Smooth muscle cell (in vitro differentiated cells): ENCODE measurements around the gene CHST5. TPM values are rescaled to one million over a fixed set of nuclear protein-coding genes. Genes with fewer than 3 reads are reported as not detected.
A peak's percentile ranks its signal among the peaks of the same experiment; 100 is the strongest.
"Not testable (repeated sequence)": the region's sequence is repeated elsewhere in the genome, so short reads cannot be mapped to it uniquely, and the experiment has no call there.

Experiments
- DNase-seq: peaks from one replicate; lab custom pipeline; 2025; ENCODE audit not compliant: unreplicated experiment; lab: John Stamatoyannopoulos, UW
- H2AFZ ChIP-seq: fragments of 200-600 bp; sonication (generic); 2 replicates; pipeline ENCODE4 v1.6.0; 2016; ENCODE audit warnings: antibody characterized with exemption, low read depth, mild to moderate bottlenecking
- H3F3A ChIP-seq: fragments of 200-600 bp; sonication (generic); 2 replicates; pipeline ENCODE4 v1.6.0; 2017; ENCODE audit warnings: antibody characterized with exemption, low read depth
- H3K27ac ChIP-seq: fragments of 200-600 bp; sonication (generic); 2 replicates; pipeline ENCODE4 v1.5.1; 2016; ENCODE audit warnings: low read depth, mild to moderate bottlenecking
- H3K27me3 ChIP-seq: fragments of 200-600 bp; sonication (generic); 2 replicates; pipeline ENCODE4 v1.6.1; 2016; ENCODE audit warnings: low read depth, mild to moderate bottlenecking
- H3K36me3 ChIP-seq: fragments of 200-600 bp; sonication (generic); 2 replicates; pipeline ENCODE4 v1.5.1; 2016; ENCODE audit warnings: low read depth
- H3K4me1 ChIP-seq: fragments of 200-600 bp; sonication (generic); 2 replicates; pipeline ENCODE4 v1.5.1; 2016; ENCODE audit warnings: low read depth
- H3K4me2 ChIP-seq: fragments of 200-600 bp; sonication (generic); 2 replicates; pipeline ENCODE4 v1.6.0; 2016; ENCODE audit warnings: mild to moderate bottlenecking
- H3K4me3 ChIP-seq: fragments of 200-600 bp; sonication (generic); 2 replicates; pipeline ENCODE4 v1.5.1; 2016; ENCODE audit warnings: mild to moderate bottlenecking
- H3K79me2 ChIP-seq: fragments of 200-600 bp; sonication (generic); 2 replicates; pipeline ENCODE4 v1.6.0; 2016; ENCODE audit warnings: low read depth, mild to moderate bottlenecking
- H3K9ac ChIP-seq: fragments of 200-600 bp; sonication (generic); 2 replicates; pipeline ENCODE4 v1.6.0; 2016; ENCODE audit warnings: low read depth
- H3K9me3 ChIP-seq: fragments of 200-600 bp; sonication (generic); replicated peaks from 2 replicates; pipeline ENCODE4 v1.5.1; 2016; ENCODE audit warnings: low read depth
- H4K20me1 ChIP-seq: fragments of 200-600 bp; sonication (generic); 2 replicates; pipeline ENCODE4 v1.6.0; 2016; ENCODE audit warnings: low read depth
- CTCF ChIP-seq: fragments of 200-600 bp; sonication (generic); IDR thresholded peaks from 2 replicates; pipeline ENCODE4 v1.5.1; 2017; ENCODE audit warnings: borderline replicate concordance, mild to moderate bottlenecking, antibody characterized with exemption; ENCODE audit not compliant: insufficient read depth, poor library complexity, severe bottlenecking
- WGBS: methylation state at CpG from one replicate; pipeline ENCODE4 v1.1.7; 2016; ENCODE audit warnings: low lambda C conversion rate; 5-methylcytosine and 5-hydroxymethylcytosine counted together
- polyA plus RNA-seq: library from polyadenylated mRNA; unstranded; fragments of >200 nt; fragmentation: Nextera tagmentation; extraction: Ambion mirVana; gene quantifications from 2 replicates; pipeline ENCODE4 v1.2.1, GENCODE V29; 2016
- total RNA-seq: library from RNA; depleted of rRNA; stranded (reverse); fragments of >200 nt; gene quantifications from 2 replicates; pipeline ENCODE4 v1.2.3, GENCODE V29; 2014

Gene CHST5
- total and polyA plus RNA-seq, 2 experiments from 2014 or later, result not detected

- Histone ChIP-seq H3K27ac (no peak overlapping the region), H3K4me3 (no peak overlapping the region), H3F3A (no peaks in the 10 kb centered on the region), H3K27me3 (no peaks in the 10 kb centered on the region), H3K4me2 (no peak overlapping the region), H2AFZ (no peak overlapping the region), H4K20me1 (no peaks in the 10 kb centered on the region), H3K36me3 (no peaks in the 10 kb centered on the region), H3K9me3 (no peaks in the 10 kb centered on the region), H3K4me1 (no peaks in the 10 kb centered on the region), H3K9ac (no peak overlapping the region), H3K79me2 (no peaks in the 10 kb centered on the region)
- TF ChIP-seq CTCF, result no peak
- no peak for DNase-seq
- WGBS, result 93% methylated on average over 6 of the region's 6 CpGs
Observed at GRCh38 chr16:75519175-75519574, 16.7 kb downstream of the CHST5 start.

GRCh38 chr16:75516189-75516966, 19.5 kb downstream of the CHST5 start:
- not testable (repeated sequence) for H3K36me3 ChIP-seq, H3K9me3 ChIP-seq, H3K4me1 ChIP-seq, H4K20me1 ChIP-seq, H3K79me2 ChIP-seq, H3F3A ChIP-seq, DNase-seq, H3K27me3 ChIP-seq
- H3K4me3 ChIP-seq, result peak overlapping the region; percentile 85
- peak overlapping the region; percentile 97 for H3K4me2 ChIP-seq
- H3K27ac ChIP-seq, result peak overlapping the region; percentile 55
- peak overlapping the region; percentile 91 for H2AFZ ChIP-seq
- peak overlapping the region; percentile 89 for H3K9ac ChIP-seq
- WGBS, result 11% methylated on average over 35 of the region's 42 CpGs

- H4K20me1 ChIP-seq, result no peaks in the 10 kb centered on the region
- H3K4me2 ChIP-seq, result no peak overlapping the region
- no peaks in the 10 kb centered on the region for H3K4me1 ChIP-seq
- H3K4me3 ChIP-seq, result no peak overlapping the region
- H3K36me3 ChIP-seq, result no peaks in the 10 kb centered on the region
- H3K9me3 ChIP-seq, result no peaks in the 10 kb centered on the region
- WGBS, result 97% methylated on average over 11 of the region's 11 CpGs
- DNase-seq, result no peak
- H3K27ac ChIP-seq, result no peak overlapping the region
- H3K9ac ChIP-seq, result no peak overlapping the region
- no peaks in the 10 kb centered on the region for H3K79me2 ChIP-seq
- no peaks in the 10 kb centered on the region for H3F3A ChIP-seq
- no peaks in the 10 kb centered on the region for H3K27me3 ChIP-seq
- no peak for TF ChIP-seq CTCF
- H2AFZ ChIP-seq, result no peak overlapping the region
Observed at GRCh38 chr16:75514296-75514695, 21.6 kb downstream of the CHST5 start.

GRCh38 chr16:75506574-75506973, 29.3 kb downstream of the CHST5 start:
- no peak for DNase-seq
- no peaks in the 10 kb centered on the region for H3K9me3 ChIP-seq

More at GRCh38 chr16:75506574-75506973, 29.3 kb downstream of the CHST5 start:
- Histone ChIP-seq H3K9ac (no peak overlapping the region), H3K36me3 (no peaks in the 10 kb centered on the region), H2AFZ (peak overlapping the region; percentile 39), H3K27me3 (no peaks in the 10 kb centered on the region), H3K79me2 (no peaks in the 10 kb centered on the region), H3K4me2 (peak overlapping the region; percentile 0), H4K20me1 (no peaks in the 10 kb centered on the region), H3F3A (no peaks in the 10 kb centered on the region), H3K4me1 (no peaks in the 10 kb centered on the region), H3K27ac (no peak overlapping the region), H3K4me3 (no peak overlapping the region)
- WGBS, result 42% methylated on average over 7 of the region's 7 CpGs
- TF ChIP-seq CTCF, result no peak
